Bronchial epithelial cell (primary cell): ENCODE results near the gene ADGRF3. TPM values are rescaled to one million over a fixed set of nuclear protein-coding genes. Genes with fewer than 3 reads are reported as not detected.

Experiments used
- DNase-seq: peaks from one replicate; pipeline ENCODE4 v3.0.0-alpha.2; 2010; ENCODE audit warnings: low read depth
- FAIRE-seq: peaks from 2 replicates; lab custom pipeline; 2011; peaks lifted over from hg19 to GRCh38; lab: Jason Lieb, UNC
- H3K27me3 ChIP-seq: 2 replicates; pipeline ENCODE4 v1.5.1; 2011; ENCODE audit warnings: low read length; ENCODE audit not compliant: control insufficient read depth, insufficient read depth
- H3K36me3 ChIP-seq: 2 replicates; pipeline ENCODE4 v1.5.1; 2011; ENCODE audit warnings: low read length; ENCODE audit not compliant: control insufficient read depth, insufficient read depth
- H3K4me3 ChIP-seq: 2 replicates; pipeline ENCODE4 v1.5.1; 2011; ENCODE audit warnings: mild to moderate bottlenecking, low read depth, low read length, control low read depth
- total RNA-seq: library from RNA; depleted of rRNA; stranded (reverse); fragments of >200 nt; gene quantifications from 2 replicates; pipeline ENCODE4 v1.2.1, GENCODE V29; 2014
- TF ChIP-seq, protein P1 (sequence below): IDR thresholded peaks from 2 replicates; pipeline ENCODE4 v1.5.1; 2011; ENCODE audit warnings: mild to moderate bottlenecking, moderate library complexity, low read length, control low read depth, inconsistent platforms; ENCODE audit not compliant: insufficient read depth, severe bottlenecking

The ADGRF3 gene, protein sequence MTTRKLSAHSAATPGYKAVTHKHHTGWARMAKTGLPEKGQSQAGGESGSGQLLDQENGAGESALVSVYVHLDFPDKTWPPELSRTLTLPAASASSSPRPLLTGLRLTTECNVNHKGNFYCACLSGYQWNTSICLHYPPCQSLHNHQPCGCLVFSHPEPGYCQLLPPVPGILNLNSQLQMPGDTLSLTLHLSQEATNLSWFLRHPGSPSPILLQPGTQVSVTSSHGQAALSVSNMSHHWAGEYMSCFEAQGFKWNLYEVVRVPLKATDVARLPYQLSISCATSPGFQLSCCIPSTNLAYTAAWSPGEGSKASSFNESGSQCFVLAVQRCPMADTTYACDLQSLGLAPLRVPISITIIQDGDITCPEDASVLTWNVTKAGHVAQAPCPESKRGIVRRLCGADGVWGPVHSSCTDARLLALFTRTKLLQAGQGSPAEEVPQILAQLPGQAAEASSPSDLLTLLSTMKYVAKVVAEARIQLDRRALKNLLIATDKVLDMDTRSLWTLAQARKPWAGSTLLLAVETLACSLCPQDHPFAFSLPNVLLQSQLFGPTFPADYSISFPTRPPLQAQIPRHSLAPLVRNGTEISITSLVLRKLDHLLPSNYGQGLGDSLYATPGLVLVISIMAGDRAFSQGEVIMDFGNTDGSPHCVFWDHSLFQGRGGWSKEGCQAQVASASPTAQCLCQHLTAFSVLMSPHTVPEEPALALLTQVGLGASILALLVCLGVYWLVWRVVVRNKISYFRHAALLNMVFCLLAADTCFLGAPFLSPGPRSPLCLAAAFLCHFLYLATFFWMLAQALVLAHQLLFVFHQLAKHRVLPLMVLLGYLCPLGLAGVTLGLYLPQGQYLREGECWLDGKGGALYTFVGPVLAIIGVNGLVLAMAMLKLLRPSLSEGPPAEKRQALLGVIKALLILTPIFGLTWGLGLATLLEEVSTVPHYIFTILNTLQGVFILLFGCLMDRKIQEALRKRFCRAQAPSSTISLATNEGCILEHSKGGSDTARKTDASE
- not detected in 2 replicates for total RNA-seq

DNA sequence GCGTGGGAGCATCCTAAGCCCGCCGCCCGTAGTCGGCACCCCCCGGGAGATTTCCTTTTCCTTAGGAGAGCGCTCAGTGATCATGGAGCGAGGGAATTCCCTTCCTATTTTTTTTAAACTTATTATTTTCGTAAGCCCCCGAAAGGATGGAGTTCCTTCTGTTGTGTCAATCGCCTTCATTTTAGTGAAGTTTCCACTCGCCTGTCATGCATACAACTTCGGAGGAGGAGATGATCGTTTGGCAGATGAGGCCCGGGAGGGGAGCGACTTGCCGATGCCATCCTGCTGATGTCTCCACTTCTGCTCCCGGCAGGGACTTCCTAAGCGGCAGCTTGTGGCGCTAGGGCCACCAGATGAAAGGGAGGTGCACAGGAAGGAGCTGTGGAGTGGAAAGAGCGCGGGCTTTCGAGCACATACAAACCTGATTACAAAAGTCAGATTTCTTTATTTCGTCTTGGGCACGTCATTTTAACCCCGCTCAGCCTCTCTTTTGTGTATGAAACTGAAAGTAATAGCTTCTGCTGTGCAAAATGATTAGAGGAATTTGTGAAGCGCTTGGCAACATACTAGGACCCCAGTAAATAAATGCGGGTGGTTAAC, at the start of gene ADGRF3:
Gene ADGRF3 (minus strand): TSS at position 336 of the 600 bp plus-strand sequence. CDS start 555 bp downstream, outside the sequence.
- Histone ChIP-seq H3K36me3 (no peaks in the 10 kb centered on the region), H3K4me3 (peak within 1 kb of the TSS; percentile 84), H3K27me3 (no peaks in the 10 kb centered on the region)
- no peak for FAIRE-seq
- DNase-seq, result peak; percentile 32
- TF ChIP-seq, protein P1, sequence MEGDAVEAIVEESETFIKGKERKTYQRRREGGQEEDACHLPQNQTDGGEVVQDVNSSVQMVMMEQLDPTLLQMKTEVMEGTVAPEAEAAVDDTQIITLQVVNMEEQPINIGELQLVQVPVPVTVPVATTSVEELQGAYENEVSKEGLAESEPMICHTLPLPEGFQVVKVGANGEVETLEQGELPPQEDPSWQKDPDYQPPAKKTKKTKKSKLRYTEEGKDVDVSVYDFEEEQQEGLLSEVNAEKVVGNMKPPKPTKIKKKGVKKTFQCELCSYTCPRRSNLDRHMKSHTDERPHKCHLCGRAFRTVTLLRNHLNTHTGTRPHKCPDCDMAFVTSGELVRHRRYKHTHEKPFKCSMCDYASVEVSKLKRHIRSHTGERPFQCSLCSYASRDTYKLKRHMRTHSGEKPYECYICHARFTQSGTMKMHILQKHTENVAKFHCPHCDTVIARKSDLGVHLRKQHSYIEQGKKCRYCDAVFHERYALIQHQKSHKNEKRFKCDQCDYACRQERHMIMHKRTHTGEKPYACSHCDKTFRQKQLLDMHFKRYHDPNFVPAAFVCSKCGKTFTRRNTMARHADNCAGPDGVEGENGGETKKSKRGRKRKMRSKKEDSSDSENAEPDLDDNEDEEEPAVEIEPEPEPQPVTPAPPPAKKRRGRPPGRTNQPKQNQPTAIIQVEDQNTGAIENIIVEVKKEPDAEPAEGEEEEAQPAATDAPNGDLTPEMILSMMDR, result no peak

DNA sequence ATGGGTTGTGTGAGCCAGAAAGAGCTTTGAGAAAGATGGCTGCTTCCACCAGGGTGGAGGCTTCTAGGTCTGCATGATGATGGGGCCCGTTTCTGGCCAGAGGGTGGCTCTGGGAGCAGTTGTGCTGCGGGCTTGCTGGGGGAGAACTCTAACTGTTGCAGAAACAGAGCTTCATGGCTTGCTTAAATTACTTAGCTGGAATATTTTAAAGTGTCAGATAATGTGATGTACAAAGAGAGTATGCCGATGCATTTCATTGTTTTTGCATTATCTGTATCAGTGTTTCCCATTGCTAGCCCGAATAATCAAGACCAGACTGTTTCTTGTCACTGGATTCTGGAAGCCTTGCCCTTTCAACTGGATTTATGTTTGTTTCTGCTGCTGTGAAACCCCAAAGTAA, 48.8 kb upstream of the ADGRF3 start:
- no peak for DNase-seq
- no peaks in the 10 kb centered on the region for H3K36me3 ChIP-seq
- H3K4me3 ChIP-seq, result no peak overlapping the region
- H3K27me3 ChIP-seq, result no peaks in the 10 kb centered on the region
- FAIRE-seq, result no peak
- TF ChIP-seq, protein P1, result no peak

DNA sequence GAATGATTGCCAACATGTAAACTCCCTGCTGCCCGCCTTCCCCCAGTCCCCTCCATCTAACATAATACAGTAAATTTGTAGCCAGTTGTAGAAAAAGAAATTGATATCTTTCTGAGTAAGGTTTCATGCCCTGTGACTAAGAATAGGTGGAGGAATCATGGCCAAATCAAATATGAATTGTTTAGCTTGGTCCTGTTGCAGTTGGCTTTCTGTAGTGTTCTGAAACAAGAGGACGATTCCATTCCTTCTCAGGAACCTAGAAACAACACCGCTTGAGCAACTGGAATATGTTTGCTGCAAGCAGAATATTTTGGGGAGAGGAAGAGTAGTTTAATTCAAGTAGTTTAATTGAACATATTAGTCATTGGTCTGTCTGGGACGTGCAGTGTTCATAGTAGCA, 48.1 kb upstream of the ADGRF3 start:
- DNase-seq (no peak), FAIRE-seq (no peak)
- H3K36me3 ChIP-seq, result no peaks in the 10 kb centered on the region
- H3K27me3 ChIP-seq, result no peaks in the 10 kb centered on the region
- TF ChIP-seq, protein P1, result no peak
- H3K4me3 ChIP-seq, result no peak overlapping the region

DNA sequence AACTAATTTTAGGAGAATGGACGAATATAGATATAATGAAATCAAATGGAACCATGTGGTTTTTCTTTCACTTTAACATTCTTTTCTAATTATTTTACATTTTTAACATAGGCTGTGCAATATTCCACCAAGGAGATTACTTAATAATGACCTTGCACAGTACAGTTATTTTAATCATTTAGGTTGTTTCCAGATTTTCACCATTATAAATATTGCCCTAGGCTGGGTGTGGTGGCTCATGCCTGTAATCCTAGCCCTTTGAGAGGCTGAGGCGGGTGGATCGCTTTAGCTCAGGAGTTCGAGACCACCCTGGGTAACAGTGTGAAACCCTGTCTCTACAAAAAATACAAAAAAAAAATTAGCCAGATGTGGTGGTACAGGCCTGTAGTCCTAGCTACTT, 40.6 kb upstream of the ADGRF3 start:
- H3K36me3 ChIP-seq, result peaks cover 6% of the 10 kb centered on the region
- FAIRE-seq (no peak), DNase-seq (no peak)
- no peak overlapping the region for H3K4me3 ChIP-seq
- H3K27me3 ChIP-seq, result no peaks in the 10 kb centered on the region
- TF ChIP-seq, protein P1, result no peak

DNA sequence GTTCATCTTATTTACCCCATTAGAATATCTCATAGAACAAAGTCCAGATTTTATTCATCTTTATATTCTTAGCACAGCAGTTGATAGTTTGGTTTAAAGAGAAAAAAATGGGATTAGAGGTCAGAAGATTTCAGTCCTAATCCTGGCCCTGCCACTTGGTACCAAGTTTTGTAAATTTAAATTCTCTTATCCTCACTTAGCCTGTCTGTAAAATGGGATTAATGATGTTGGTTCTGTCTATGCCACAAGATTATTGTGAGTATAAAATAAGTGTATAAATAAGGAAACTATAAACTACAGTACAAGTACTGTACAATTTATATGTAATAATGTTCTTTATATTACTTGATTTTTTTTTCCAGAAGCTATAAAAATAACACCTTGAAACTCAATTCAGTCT, 38.0 kb upstream of the ADGRF3 start:
- H3K27me3 ChIP-seq, result no peaks in the 10 kb centered on the region
- FAIRE-seq (no peak), DNase-seq (no peak)
- TF ChIP-seq, protein P1, result no peak
- H3K4me3 ChIP-seq, result no peak overlapping the region
- peaks cover 8% of the 10 kb centered on the region for H3K36me3 ChIP-seq
